ENCODE data around the gene METRN.

- TF ChIP-seq CTCF (IDR thresholded peaks at IDR 0.05) (no peak), GABPA (IDR thresholded peaks at IDR 0.05; ENCODE audit: low read depth) (no peak), EP300 (IDR thresholded peaks at IDR 0.05; ENCODE audit: borderline replicate concordance in 1 of 2, low read depth in 1 of 2, low read length in 1 of 2) (no peak), MXI1 (IDR thresholded peaks at IDR 0.05; ENCODE audit: low read depth, low read length) (no peak), IRF3 (IDR thresholded peaks at IDR 0.05; ENCODE audit: low read depth, low read length) (no peak), YY1 (IDR thresholded peaks at IDR 0.05; ENCODE audit: low read depth) (no peak), USF1 (IDR thresholded peaks at IDR 0.05; ENCODE audit: borderline replicate concordance, low read depth) (no peak), FOXJ3 (CRISPR knock-in tag; IDR thresholded peaks at IDR 0.05) (no peak), USF2 (IDR thresholded peaks at IDR 0.05; ENCODE audit: borderline replicate concordance, low read depth, low read length) (no peak), RAD21 (IDR thresholded peaks at IDR 0.05; ENCODE audit: low read length) (no peak), POLR2AphosphoS5 (IDR thresholded peaks at IDR 0.05; ENCODE audit: low read depth, low read length) (no peak)
These were observed 45.1 kb downstream of the METRN start for GRCh38 chr16:760065-760464.
